ENCODE data around the gene GREM2.

GREM2 gene

GRCh38 chr1:240508950-240509349, 103.0 kb downstream of the GREM2 start:
- H3K4me3 ChIP-seq (ENCODE audit: low read length) = no peak overlapping the region
- no peak for DNase-seq (ENCODE audit: low read depth)
- no peak for TF ChIP-seq CTCF (IDR thresholded peaks at IDR 0.05; ENCODE audit: insufficient read depth, low read depth, low read length, missing control alignments)

DNA sequence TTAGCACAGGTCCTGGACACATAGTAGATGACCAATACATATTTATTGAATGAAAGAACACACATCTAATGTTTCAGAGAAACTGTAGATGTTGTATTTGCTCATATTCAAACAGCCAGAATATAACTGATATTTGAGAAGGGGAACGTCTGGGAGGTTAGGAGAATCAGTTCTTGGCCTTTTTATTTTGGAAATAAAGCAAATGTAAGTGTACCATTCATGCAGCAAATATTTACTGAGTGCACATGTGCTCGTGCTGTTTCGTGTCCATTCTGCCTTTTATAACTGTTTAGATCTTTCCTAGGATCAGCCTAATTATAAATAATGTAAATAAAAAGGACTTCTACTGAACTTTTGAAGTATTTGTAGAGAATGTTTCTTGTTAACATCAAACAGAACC, 103.8 kb downstream of the GREM2 start:
- no peak overlapping the region for H3K4me3 ChIP-seq (ENCODE audit: low read length)
- TF ChIP-seq CTCF (IDR thresholded peaks at IDR 0.05; ENCODE audit: insufficient read depth, low read depth, low read length, missing control alignments) = no peak
- DNase-seq (ENCODE audit: low read depth) = no peak

GRCh38 chr1:240506176-240506575, 105.8 kb downstream of the GREM2 start:
- no peak for DNase-seq (ENCODE audit: low read depth)

GRCh38 chr1:240503558-240503957, 108.4 kb downstream of the GREM2 start:
- TF ChIP-seq CTCF (IDR thresholded peaks at IDR 0.05; ENCODE audit: insufficient read depth, low read depth, low read length, missing control alignments) = no peak
- H3K4me3 ChIP-seq (ENCODE audit: low read length) = no peak overlapping the region
- no peak for DNase-seq (ENCODE audit: low read depth)

More at GRCh38 chr1:240506176-240506575, 105.8 kb downstream of the GREM2 start:
- H3K4me3 ChIP-seq (ENCODE audit: low read length) = no peak overlapping the region
- TF ChIP-seq CTCF (IDR thresholded peaks at IDR 0.05; ENCODE audit: insufficient read depth, low read depth, low read length, missing control alignments) = no peak

DNA sequence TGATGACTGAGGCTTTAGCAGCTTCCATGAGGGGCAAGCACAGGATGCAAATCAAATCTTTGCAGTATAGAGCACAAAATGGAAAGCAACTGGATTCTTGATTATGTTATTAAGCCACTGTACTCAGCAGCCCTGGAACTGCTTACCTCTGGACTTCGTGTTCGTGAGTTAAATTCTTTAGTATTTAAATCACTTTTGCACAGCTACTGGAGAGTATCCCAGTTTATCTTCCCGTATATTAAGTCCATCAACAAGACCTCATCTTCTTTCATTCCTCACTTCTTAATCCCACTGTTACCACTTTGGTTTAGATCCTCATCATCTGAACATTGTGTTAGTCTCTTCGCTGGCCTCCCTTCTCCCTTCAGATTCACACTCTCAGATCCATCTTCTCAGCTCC, 108.9 kb downstream of the GREM2 start:
- no peak for DNase-seq (ENCODE audit: low read depth)
- H3K4me3 ChIP-seq (ENCODE audit: low read length) = no peak overlapping the region
- TF ChIP-seq CTCF (IDR thresholded peaks at IDR 0.05; ENCODE audit: insufficient read depth, low read depth, low read length, missing control alignments) = no peak

DNA sequence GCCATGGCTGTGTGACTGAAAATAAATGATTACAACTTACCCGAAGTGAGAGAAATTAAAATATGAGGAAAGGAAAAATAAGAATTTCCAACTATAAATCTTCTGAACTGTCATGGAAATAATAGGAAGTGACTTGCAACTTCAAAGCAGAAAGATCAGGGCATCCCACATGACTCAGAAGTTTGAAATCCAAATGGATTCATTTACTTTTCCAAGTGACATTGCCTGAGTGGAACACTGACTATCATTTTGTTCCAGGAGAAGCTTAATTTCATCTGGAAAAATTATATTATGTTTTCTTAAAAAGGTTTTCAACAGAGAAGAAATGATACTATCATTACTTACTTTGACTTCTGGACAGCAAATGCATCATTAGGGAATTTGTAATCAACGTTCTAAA, 110.8 kb downstream of the GREM2 start:
- no peak for DNase-seq (ENCODE audit: low read depth)
- TF ChIP-seq CTCF (IDR thresholded peaks at IDR 0.05; ENCODE audit: insufficient read depth, low read depth, low read length, missing control alignments) = no peak

GRCh38 chr1:240500647-240501046, 111.3 kb downstream of the GREM2 start:
- H3K4me3 ChIP-seq (ENCODE audit: low read length) = no peak overlapping the region
- no peak for DNase-seq (ENCODE audit: low read depth)
- TF ChIP-seq CTCF (IDR thresholded peaks at IDR 0.05; ENCODE audit: insufficient read depth, low read depth, low read length, missing control alignments) = no peak

More for the DNA sequence above, 110.8 kb downstream of the GREM2 start:
- H3K4me3 ChIP-seq (ENCODE audit: low read length) = no peak overlapping the region
